ENCODE measurements around the gene SNAPIN. TPM values are rescaled to one million over a fixed set of nuclear protein-coding genes. Genes with fewer than 3 reads are reported as not detected.

The SNAPIN gene
- total and polyA plus RNA-seq, 9 of the 15 experiments (the other 6 are each of a cell fraction or from before 2014, with no cell fraction given) = 11.2 to 43.9 (median 32.3) TPM

- Histone ChIP-seq H4K20me1 (replicated peaks; ENCODE audit: control insufficient read depth, insufficient read depth, low read length) (no peaks in the 10 kb centered on the region), H3K27ac (ENCODE audit: extremely low read depth, low read depth, low read length) (no peak overlapping the region), H3K4me1 (replicated peaks in 1 of 2; ENCODE audit: control insufficient read depth in 2 of 2, insufficient read depth in 2 of 2, low read length in 2 of 2) (peaks cover 14% of the 10 kb centered on the region in 2 experiments), H2AFZ (ENCODE audit: low read depth, low read length) (no peak overlapping the region), H3K4me3 (no peak overlapping the region), H3K36me3 (ENCODE audit: control insufficient read depth, insufficient read depth, low read length) (peaks cover 5% of the 10 kb centered on the region; the same call in 1 of the 3 replicates), H3K9me3 (replicated peaks; ENCODE audit: control insufficient read depth, insufficient read depth, low read depth, low read length) (no peaks in the 10 kb centered on the region), H3K79me2 (ENCODE audit: control insufficient read depth, insufficient read depth, low read length) (no peaks in the 10 kb centered on the region), H3K4me2 (ENCODE audit: insufficient read depth, low read length) (no peak overlapping the region), H3K9ac (ENCODE audit: insufficient read depth in 1 of 2, low read depth in 2 of 2, low read length in 2 of 2) (no peak overlapping the region), H3K27me3 (ENCODE audit: control insufficient read depth in 2 of 2, insufficient read depth in 2 of 2, low read length in 2 of 2) (no peaks in the 10 kb centered on the region), H3K9me1 (ENCODE audit: control insufficient read depth, insufficient read depth, low read length) (no peaks in the 10 kb centered on the region)
- in situ Hi-C loops (cut with MboI) (no loop called here), intact Hi-C loops (cut with micrococcal nuclease) (no loop called here)
- BruUV-seq (replicated peaks) = no TSS peak
- no peak for FAIRE-seq
- CTCF ChIA-PET (ENCODE audit: low intra/inter-chr PET ratio) = no interaction called here
- POLR2A ChIA-PET = interaction anchor here (0.5 to 14.7 kb wide), 5 partner anchors 9 to 114 kb away, joined by 3 to 205 read pairs (median 5); partner anchors contain the start of genes CHTOP, S100A13 and SNAPIN
- WGBS (ENCODE audit: insufficient coverage, low coverage, missing lambda C conversion rate) = 43% methylated on average over 1 of the region's 1 CpG
- ATAC-seq = no peak
- TF ChIP-seq NFE2 (IDR thresholded peaks at IDR 0.05; ENCODE audit: low read depth) (no peak), ZNF444 (CRISPR knock-in tag; IDR thresholded peaks at IDR 0.05) (no peak), KLF6 (CRISPR knock-in tag; IDR thresholded peaks at IDR 0.05; ENCODE audit: borderline replicate concordance) (no peak), ZNF347 (CRISPR knock-in tag; IDR thresholded peaks at IDR 0.05; ENCODE audit: low read depth) (no peak), HNRNPUL1 (IDR thresholded peaks at IDR 0.05; ENCODE audit: low read length) (no peak), ZNF224 (CRISPR knock-in tag; IDR thresholded peaks at IDR 0.05) (no peak), IRF1 (CRISPR knock-in tag; IDR thresholded peaks at IDR 0.05; ENCODE audit: borderline replicate concordance) (no peak), HNRNPL (IDR thresholded peaks at IDR 0.05; ENCODE audit: low read depth, low read length) (no peak)
- DNase-seq (ENCODE audit: extremely low read depth in 1 of 4, low spot score in 3 of 4) = no peak
Measured at GRCh38 chr1:153651771-153652170, 6.7 kb upstream of the SNAPIN start.

All from K562 (cell line).